ENCODE data around the gene PSMF1. TPM values are rescaled to one million over a fixed set of nuclear protein-coding genes. Genes with fewer than 3 reads are reported as not detected.

PSMF1 gene
- total and polyA plus RNA-seq, 9 of the 15 experiments (the other 6 are each of a cell fraction or from before 2014, with no cell fraction given): 8.5 to 192 (median 33.2) TPM

DNA sequence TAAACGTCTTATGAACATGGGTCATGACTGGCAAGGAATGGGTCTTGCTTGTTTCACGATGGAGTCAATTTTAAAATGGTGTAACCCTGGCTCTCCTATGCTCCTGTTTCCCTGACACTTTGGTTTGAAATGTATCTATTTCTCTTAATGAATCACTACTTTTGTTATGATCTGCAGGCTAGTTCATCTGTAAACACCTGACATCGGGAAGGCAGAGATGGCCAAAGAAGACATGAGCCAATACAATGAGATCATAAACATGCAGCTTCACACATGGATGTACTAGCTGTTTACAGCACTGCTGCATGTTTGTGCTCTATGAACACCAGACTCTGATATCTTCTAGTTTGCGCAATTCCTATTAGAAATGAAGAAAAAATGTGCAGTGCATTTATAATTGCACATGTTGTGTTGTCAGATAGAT, 96.4 kb downstream of the PSMF1 start (continued):
- 0 out of 2 replicates have a peak, but pooled peaks have one; percentile 49 for TF ChIP-seq ZNF586 (CRISPR knock-in tag; conservative IDR thresholded peaks at IDR 0.05)
- TF ChIP-seq ZFP1 (CRISPR knock-in tag; IDR thresholded peaks at IDR 0.05): no peak
- TF ChIP-seq, protein P1, sequence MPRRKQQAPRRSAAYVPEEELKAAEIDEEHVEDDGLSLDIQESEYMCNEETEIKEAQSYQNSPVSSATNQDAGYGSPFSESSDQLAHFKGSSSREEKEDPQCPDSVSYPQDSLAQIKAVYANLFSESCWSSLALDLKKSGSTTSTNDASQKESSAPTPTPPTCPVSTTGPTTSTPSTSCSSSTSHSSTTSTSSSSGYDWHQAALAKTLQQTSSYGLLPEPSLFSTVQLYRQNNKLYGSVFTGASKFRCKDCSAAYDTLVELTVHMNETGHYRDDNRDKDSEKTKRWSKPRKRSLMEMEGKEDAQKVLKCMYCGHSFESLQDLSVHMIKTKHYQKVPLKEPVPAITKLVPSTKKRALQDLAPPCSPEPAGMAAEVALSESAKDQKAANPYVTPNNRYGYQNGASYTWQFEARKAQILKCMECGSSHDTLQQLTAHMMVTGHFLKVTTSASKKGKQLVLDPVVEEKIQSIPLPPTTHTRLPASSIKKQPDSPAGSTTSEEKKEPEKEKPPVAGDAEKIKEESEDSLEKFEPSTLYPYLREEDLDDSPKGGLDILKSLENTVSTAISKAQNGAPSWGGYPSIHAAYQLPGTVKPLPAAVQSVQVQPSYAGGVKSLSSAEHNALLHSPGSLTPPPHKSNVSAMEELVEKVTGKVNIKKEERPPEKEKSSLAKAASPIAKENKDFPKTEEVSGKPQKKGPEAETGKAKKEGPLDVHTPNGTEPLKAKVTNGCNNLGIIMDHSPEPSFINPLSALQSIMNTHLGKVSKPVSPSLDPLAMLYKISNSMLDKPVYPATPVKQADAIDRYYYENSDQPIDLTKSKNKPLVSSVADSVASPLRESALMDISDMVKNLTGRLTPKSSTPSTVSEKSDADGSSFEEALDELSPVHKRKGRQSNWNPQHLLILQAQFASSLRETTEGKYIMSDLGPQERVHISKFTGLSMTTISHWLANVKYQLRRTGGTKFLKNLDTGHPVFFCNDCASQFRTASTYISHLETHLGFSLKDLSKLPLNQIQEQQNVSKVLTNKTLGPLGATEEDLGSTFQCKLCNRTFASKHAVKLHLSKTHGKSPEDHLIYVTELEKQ (CRISPR knock-in tag; IDR thresholded peaks at IDR 0.05): 0 out of 2 replicates have a peak, but pooled peaks have one; percentile 46
- no peak for TF ChIP-seq PTBP1 (IDR thresholded peaks at IDR 0.05; ENCODE audit: low read depth, low read length)
- no peak for TF ChIP-seq POLR2AphosphoS5 (IDR thresholded peaks at IDR 0.05; ENCODE audit: control insufficient read depth, insufficient read depth, low read depth, low read length)
- TF ChIP-seq ILK (tag; IDR thresholded peaks at IDR 0.05; ENCODE audit: borderline replicate concordance, low read depth): peak; percentile 54; the same call in 1 of the 2 replicates
- TF ChIP-seq, protein P2, sequence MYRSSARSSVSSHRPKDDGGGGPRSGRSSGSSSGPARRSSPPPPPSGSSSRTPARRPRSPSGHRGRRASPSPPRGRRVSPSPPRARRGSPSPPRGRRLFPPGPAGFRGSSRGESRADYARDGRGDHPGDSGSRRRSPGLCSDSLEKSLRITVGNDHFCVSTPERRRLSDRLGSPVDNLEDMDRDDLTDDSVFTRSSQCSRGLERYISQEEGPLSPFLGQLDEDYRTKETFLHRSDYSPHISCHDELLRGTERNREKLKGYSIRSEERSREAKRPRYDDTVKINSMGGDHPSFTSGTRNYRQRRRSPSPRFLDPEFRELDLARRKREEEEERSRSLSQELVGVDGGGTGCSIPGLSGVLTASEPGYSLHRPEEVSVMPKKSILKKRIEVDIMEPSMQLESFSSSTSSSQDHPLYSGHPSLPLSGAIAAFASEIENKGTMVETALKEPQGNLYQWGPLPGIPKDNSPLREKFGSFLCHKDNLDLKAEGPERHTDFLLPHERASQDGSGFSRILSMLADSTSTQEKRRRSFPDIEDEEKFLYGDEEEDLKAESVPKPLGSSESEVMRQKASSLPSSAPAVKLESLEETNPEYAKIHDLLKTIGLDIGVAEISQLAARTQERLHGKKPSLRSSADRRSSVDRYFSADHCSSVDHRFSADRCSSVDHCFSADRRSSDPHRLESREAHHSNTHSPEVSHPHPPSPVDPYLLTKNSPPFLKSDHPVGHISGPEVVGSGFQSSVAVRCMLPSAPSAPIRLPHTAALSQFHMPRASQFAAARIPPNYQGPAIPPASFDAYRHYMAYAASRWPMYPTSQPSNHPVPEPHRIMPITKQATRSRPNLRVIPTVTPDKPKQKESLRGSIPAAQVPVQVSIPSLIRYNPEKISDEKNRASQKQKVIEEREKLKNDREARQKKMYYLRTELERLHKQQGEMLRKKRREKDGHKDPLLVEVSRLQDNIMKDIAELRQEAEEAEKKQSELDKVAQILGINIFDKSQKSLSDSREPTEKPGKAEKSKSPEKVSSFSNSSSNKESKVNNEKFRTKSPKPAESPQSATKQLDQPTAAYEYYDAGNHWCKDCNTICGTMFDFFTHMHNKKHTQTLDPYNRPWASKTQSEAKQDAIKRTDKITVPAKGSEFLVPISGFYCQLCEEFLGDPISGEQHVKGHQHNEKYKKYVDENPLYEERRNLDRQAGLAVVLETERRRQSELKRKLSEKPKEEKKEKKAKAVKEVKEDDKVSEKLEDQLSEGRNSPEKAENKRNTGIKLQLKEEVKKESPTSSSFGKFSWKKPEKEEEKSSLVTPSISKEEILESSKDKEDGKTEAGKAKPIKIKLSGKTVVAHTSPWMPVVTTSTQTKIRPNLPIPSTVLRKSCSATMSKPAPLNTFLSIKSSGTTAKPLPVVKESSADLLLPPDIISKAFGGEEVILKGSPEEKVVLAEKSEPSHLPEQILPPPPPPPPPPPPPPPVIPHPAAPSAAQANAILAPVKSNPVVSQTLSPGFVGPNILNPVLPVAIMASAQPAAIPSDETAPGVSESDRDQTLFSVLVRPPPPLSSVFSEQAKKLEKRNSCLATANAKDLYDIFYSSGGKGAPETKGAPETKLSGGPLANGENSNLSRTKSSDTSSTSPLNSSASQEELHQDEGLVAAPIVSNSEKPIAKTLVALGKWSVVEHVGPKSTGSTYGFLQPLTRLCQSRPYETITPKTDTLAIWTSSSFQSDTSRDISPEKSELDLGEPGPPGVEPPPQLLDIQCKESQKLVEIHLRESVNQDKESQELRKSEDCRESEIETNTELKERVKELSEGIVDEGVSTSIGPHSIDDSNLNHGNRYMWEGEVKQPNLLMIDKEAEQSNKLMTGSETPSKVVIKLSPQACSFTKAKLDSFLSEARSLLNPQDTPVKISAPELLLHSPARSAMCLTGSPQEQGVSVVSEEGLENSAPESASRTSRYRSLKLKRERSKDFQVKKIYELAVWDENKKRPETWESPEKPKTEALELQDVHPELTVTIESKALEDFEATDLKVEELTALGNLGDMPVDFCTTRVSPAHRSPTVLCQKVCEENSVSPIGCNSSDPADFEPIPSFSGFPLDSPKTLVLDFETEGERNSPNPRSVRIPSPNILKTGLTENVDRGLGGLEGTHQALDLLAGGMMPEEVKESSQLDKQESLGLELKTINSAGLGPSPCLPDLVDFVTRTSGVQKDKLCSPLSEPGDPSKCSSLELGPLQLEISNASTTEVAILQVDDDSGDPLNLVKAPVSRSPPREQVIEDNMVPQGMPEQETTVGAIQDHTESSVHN (IDR thresholded peaks at IDR 0.05; ENCODE audit: borderline replicate concordance in 1 of 2, low read depth in 1 of 2): no peak
